T-cell (primary cell): ENCODE results near the gene KAZN. TPM values are rescaled to one million over a fixed set of nuclear protein-coding genes. Genes with fewer than 3 reads are reported as not detected.

ENCODE experiments used
- ATAC-seq, 4 experiments: fragments of 200-7000 bp in 3 of 4; fragments of 150-1000 bp in 1 of 4; cut with Tn5 transposase; replicated peaks in 1 of 4; 1 replicate in 3 of 4; 2 replicates in 1 of 4; pipeline ENCODE4 v1.10.0; 2021; ENCODE audit warnings: moderate library complexity in 3 of 4, mild to moderate bottlenecking in 2 of 4, moderate number of reproducible peaks in 1 of 4
- CTCF ChIA-PET, 2 donors: fragments of 300-600 bp; sonication (Branson Sonifier 250); formaldehyde crosslinking; loops; one replicate each; lab custom pipeline; 2022; ENCODE audit warnings: antibody characterized with exemption in 2 of 2; lab: Charles Lee
- POLR2A ChIA-PET, 2 donors: fragments of 300-600 bp; sonication (Branson Sonifier 250); formaldehyde crosslinking; loops; one replicate each; lab custom pipeline; 2022; ENCODE audit warnings: antibody characterized with exemption in 2 of 2; lab: Charles Lee
- DNase-seq, 35 experiments: peaks; one replicate each; pipeline versions ENCODE4 v3.0.0 to v3.0.0-alpha.2; 2013 to 2023
- H3K27ac ChIP-seq: one replicate; pipeline ENCODE4 v1.5.1; 2013; ENCODE audit warnings: low read length
- H3K27me3 ChIP-seq, 2 experiments: replicated peaks in 1 of 2; 1 replicate in 1 of 2; 2 replicates in 1 of 2; pipeline versions ENCODE4 v1.6.1 to v1.7.0; 2013; ENCODE audit warnings: low read length in 1 of 2, mixed read lengths in 1 of 2; ENCODE audit not compliant: control insufficient read depth in 2 of 2, insufficient read depth in 2 of 2; ENCODE audit errors: extremely low read depth in 1 of 2
- H3K36me3 ChIP-seq, 2 donors: 1 replicate in 1 of 2; 2 replicates in 1 of 2; pipeline versions ENCODE4 v1.6.1 to v1.7.0; 2013; ENCODE audit warnings: low read length in 1 of 2; ENCODE audit not compliant: control insufficient read depth in 2 of 2, insufficient read depth in 1 of 2; ENCODE audit errors: extremely low read depth in 1 of 2
- H3K4me1 ChIP-seq, 2 experiments: 1 replicate in 1 of 2; 2 replicates in 1 of 2; pipeline versions ENCODE4 v1.6.1 to v1.7.0; 2013; ENCODE audit warnings: low read length in 2 of 2, mixed read lengths in 1 of 2; ENCODE audit not compliant: insufficient read depth in 2 of 2, control insufficient read depth in 1 of 2; ENCODE audit errors: extremely low read depth in 1 of 2
- H3K4me3 ChIP-seq, 2 donors: 1 replicate in 1 of 2; 2 replicates in 1 of 2; pipeline versions ENCODE4 v1.5.1 to v1.7.0; 2013; ENCODE audit warnings: mild to moderate bottlenecking in 2 of 2, low read length in 1 of 2, moderate library complexity in 1 of 2; ENCODE audit not compliant: control insufficient read depth in 1 of 2; ENCODE audit errors: extremely low read depth in 1 of 2
- H3K9me3 ChIP-seq: 2 replicates; pipeline ENCODE4 v1.7.0; 2013
- H3K27ac Mint-ChIP-seq, 2 donors: one replicate each; pipeline ENCODE4 v1.8.0; 2020 to 2021; ENCODE audit warnings: mild to moderate bottlenecking in 2 of 2, mixed read lengths in 2 of 2
- H3K27me3 Mint-ChIP-seq, 2 donors: one replicate each; pipeline ENCODE4 v1.8.0; 2021 to 2022; ENCODE audit warnings: mixed read lengths in 2 of 2
- H3K36me3 Mint-ChIP-seq: one replicate; pipeline ENCODE4 v1.8.0; 2021; ENCODE audit warnings: mixed read lengths
- H3K4me1 Mint-ChIP-seq, 3 donors: one replicate each; pipeline ENCODE4 v1.8.0; 2020 to 2022; ENCODE audit warnings: mixed read lengths in 3 of 3, mild to moderate bottlenecking in 1 of 3
- H3K4me3 Mint-ChIP-seq, 3 donors: one replicate each; pipeline ENCODE4 v1.8.0; 2020 to 2022; ENCODE audit warnings: mild to moderate bottlenecking in 3 of 3, mixed read lengths in 3 of 3, moderate library complexity in 3 of 3
- H3K9me3 Mint-ChIP-seq, 3 donors: one replicate each; pipeline ENCODE4 v1.8.0; 2020 to 2022; ENCODE audit warnings: mixed read lengths in 3 of 3
- WGBS: methylation state at CpG from one replicate; pipeline ENCODE4 v1.1.5; 2013; ENCODE audit warnings: missing lambda C conversion rate; ENCODE audit not compliant: insufficient coverage; 5-methylcytosine and 5-hydroxymethylcytosine counted together
- total RNA-seq, 35 experiments: library from RNA in 6 of 35; stranded (reverse) in 6 of 35; fragments of 120-200 nt in 1 of 35; gene quantifications; one replicate each; pipeline versions ENCODE4 v1.2.1 to v1.2.4 and lab custom pipeline; 2013 to 2026

Gene KAZN
- total RNA-seq, 5 donors from 2014 or later (not counting 1 experiment from before 2014, with no cell fraction given), result 0.18 to 0.58 (median 0.30) TPM

DNA sequence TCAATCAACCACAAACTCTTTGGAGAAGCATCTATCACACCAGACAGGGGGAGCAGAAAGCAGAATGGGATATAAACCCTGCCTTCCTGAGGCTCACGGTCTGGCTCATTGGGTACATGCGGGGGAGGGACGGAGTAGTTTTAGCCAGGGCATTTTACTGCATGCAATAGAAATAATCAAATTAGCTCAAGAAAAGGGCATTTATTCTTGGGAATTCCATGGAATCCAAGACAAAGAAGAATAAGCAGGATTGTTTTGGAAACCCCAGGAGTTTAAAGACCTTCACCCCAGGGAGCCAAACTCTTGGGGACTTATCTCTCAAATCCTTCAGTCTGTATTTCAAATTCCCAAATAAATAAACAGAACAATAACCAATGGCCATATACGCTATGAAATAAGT lies 5.2 kb upstream of the KAZN start:
- Mint-ChIP-seq H3K27ac (no peak overlapping the region), H3K36me3 (no peaks in the 10 kb centered on the region), H3K27me3 (peaks cover 32 to 42% of the 10 kb centered on the region in 2 donors), H3K9me3 (no peaks in the 10 kb centered on the region), H3K4me1 (no peaks in the 10 kb centered on the region), H3K4me3 (no peak overlapping the region)
- no peaks in the 10 kb centered on the region for H3K36me3 ChIP-seq
- no peaks in the 10 kb centered on the region for H3K4me1 ChIP-seq
- peaks cover 15 to 24% of the 10 kb centered on the region in 2 experiments for H3K27me3 ChIP-seq
- no peak overlapping the region for H3K27ac ChIP-seq
- H3K9me3 ChIP-seq, result no peaks in the 10 kb centered on the region
- 69% methylated on average over 3 of the region's 4 CpGs for WGBS
- ChIA-PET POLR2A (no interaction called here), CTCF (no interaction called here)
- no peak for ATAC-seq
- no peak for DNase-seq
- H3K4me3 ChIP-seq, result no peak overlapping the region

- Mint-ChIP-seq H3K27me3 (peaks cover 32 to 42% of the 10 kb centered on the region in 2 donors), H3K4me3 (no peak overlapping the region), H3K36me3 (no peaks in the 10 kb centered on the region), H3K27ac (no peak overlapping the region), H3K4me1 (no peaks in the 10 kb centered on the region), H3K9me3 (no peaks in the 10 kb centered on the region)
- peaks cover 15 to 22% of the 10 kb centered on the region in 2 experiments for H3K27me3 ChIP-seq
- CTCF ChIA-PET, result no interaction called here
- DNase-seq, result no peak
- POLR2A ChIA-PET, result no interaction called here
- H3K27ac ChIP-seq, result no peak overlapping the region
- no peak overlapping the region for H3K4me3 ChIP-seq
- H3K4me1 ChIP-seq, result no peaks in the 10 kb centered on the region
- no peaks in the 10 kb centered on the region for H3K9me3 ChIP-seq
- H3K36me3 ChIP-seq, result no peaks in the 10 kb centered on the region
- ATAC-seq, result no peak
- WGBS, result 64% methylated on average over 4 of the region's 5 CpGs
Observed at GRCh38 chr1:14594045-14594444, 4.4 kb upstream of the KAZN start.

- no peaks in the 10 kb centered on the region for H3K36me3 Mint-ChIP-seq
- Histone ChIP-seq H3K27me3 (peaks cover 29 to 32% of the 10 kb centered on the region in 2 experiments), H3K36me3 (no peaks in the 10 kb centered on the region), H3K27ac (no peak overlapping the region), H3K4me3 (no peak overlapping the region), H3K4me1 (no peaks in the 10 kb centered on the region), H3K9me3 (no peaks in the 10 kb centered on the region)
- no peak overlapping the region for H3K27ac Mint-ChIP-seq
- ATAC-seq (no peak), DNase-seq (no peak)
- WGBS, result 73% methylated on average over 3 of the region's 5 CpGs
- no peak overlapping the region for H3K4me3 Mint-ChIP-seq
- CTCF ChIA-PET, result no interaction called here
- H3K9me3 Mint-ChIP-seq, result no peaks in the 10 kb centered on the region
- POLR2A ChIA-PET, result no interaction called here
- H3K27me3 Mint-ChIP-seq, result peaks cover 50 to 58% of the 10 kb centered on the region in 2 donors
- H3K4me1 Mint-ChIP-seq, result peaks cover 0 to 4% (median 0%) of the 10 kb centered on the region in 3 donors
Observed at GRCh38 chr1:14596591-14596990, 1.9 kb upstream of the KAZN start.

GRCh38 chr1:14597343-14598006 lies 1.0 kb upstream of the KAZN start:
- DNase-seq, result no peak
- ATAC-seq, result no peak
- POLR2A ChIA-PET, result no interaction called here
- H3K36me3 ChIP-seq, result no peaks in the 10 kb centered on the region
- H3K36me3 Mint-ChIP-seq, result no peaks in the 10 kb centered on the region
- no peak overlapping the region for H3K27ac Mint-ChIP-seq
- CTCF ChIA-PET, result no interaction called here
- no peaks in the 10 kb centered on the region for H3K4me1 ChIP-seq
- peaks cover 27 to 33% of the 10 kb centered on the region in 2 experiments for H3K27me3 ChIP-seq
- H3K4me3 Mint-ChIP-seq, result no peak overlapping the region
- H3K27ac ChIP-seq, result no peak overlapping the region
- H3K9me3 Mint-ChIP-seq, result no peaks in the 10 kb centered on the region
- 55% methylated on average over 7 of the region's 10 CpGs for WGBS
- peaks cover 0 to 4% (median 0%) of the 10 kb centered on the region in 3 donors for H3K4me1 Mint-ChIP-seq
- peaks cover 56 to 58% of the 10 kb centered on the region in 2 donors for H3K27me3 Mint-ChIP-seq
- no peak overlapping the region for H3K4me3 ChIP-seq
- no peaks in the 10 kb centered on the region for H3K9me3 ChIP-seq

DNA sequence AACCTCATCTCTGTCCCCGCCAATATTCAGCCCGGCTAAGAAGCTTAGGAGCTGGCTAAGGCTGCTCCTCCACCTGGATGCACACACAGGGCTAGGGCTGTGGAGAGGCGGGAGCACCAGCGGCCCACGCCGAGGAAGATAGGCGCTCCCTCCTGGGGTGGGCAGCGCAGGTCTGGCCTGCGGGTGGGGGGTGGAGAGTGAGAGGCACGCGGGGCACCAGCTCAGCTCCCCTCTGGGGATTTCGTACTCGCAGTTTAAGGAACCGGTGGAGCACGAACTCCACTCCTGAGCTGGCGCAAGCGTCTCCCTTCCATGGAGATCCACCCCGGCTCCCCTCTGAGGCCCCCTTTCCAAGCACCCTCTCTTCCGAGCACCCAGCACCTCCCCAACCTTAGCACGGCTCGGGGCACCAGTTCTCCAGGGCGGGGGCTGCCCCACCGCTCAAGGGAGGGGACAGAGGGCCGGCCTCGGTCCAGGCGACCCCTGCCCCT lies 433 bp upstream of the KAZN start:
- DNase-seq, result no peak
- no peak overlapping the region for H3K4me3 Mint-ChIP-seq
- WGBS, result 5% methylated on average over 15 of the region's 26 CpGs
- no peaks in the 10 kb centered on the region for H3K9me3 ChIP-seq
- H3K27me3 Mint-ChIP-seq, result peaks cover 53 to 57% of the 10 kb centered on the region in 2 donors
- POLR2A ChIA-PET, result no interaction called here
- H3K4me1 Mint-ChIP-seq, result peaks cover 0 to 4% (median 0%) of the 10 kb centered on the region in 3 donors
- no peak overlapping the region for H3K4me3 ChIP-seq
- no peaks in the 10 kb centered on the region for H3K36me3 ChIP-seq
- H3K9me3 Mint-ChIP-seq, result no peaks in the 10 kb centered on the region
- H3K27me3 ChIP-seq, result peaks cover 25 to 33% of the 10 kb centered on the region in 2 experiments
- no peak for ATAC-seq
- CTCF ChIA-PET, result no interaction called here
- H3K27ac Mint-ChIP-seq, result no peak overlapping the region
- H3K27ac ChIP-seq, result no peak overlapping the region
- H3K4me1 ChIP-seq, result no peaks in the 10 kb centered on the region
- H3K36me3 Mint-ChIP-seq, result no peaks in the 10 kb centered on the region

DNA sequence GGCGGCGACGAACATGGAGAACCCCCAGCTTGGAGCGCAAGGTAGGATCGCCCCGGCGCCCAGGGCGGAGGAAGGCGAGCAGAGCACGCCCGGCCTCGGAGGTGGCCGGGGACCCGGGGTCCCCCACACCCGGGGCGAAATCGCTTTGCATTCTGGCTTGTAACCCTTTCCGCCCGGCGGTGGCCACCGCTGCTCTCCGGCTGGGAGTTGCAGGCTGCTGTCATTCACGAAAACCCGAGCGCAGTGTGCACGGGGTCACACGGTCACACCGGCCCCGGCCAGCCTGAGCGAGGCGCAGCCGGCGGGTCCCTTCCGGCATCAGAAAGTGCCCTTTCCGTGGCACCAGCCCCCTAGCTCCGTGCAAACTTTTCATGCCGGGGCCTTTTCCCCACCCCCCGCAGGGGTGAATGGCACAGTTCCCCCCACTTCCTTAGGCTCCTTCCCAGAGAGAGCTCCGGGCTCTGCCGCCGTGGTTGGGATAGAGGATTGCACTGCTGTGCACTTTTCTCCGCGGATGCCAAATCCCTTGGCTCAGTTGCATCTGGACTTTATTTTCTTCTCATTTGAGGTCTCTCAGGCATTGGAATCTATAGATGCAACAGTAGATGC lies 802 bp downstream of the KAZN start:
- Mint-ChIP-seq H3K9me3 (no peaks in the 10 kb centered on the region), H3K27ac (no peak overlapping the region), H3K4me3 (no peak overlapping the region), H3K36me3 (no peaks in the 10 kb centered on the region), H3K4me1 (peaks cover 0 to 4% (median 0%) of the 10 kb centered on the region in 3 donors), H3K27me3 (peaks cover 55 to 56% of the 10 kb centered on the region in 2 donors)
- POLR2A ChIA-PET, result no interaction called here
- Histone ChIP-seq H3K27me3 (peaks cover 25 to 29% of the 10 kb centered on the region in 2 experiments), H3K27ac (no peak overlapping the region), H3K36me3 (no peaks in the 10 kb centered on the region), H3K4me3 (no peak overlapping the region), H3K9me3 (no peaks in the 10 kb centered on the region), H3K4me1 (no peaks in the 10 kb centered on the region)
- ATAC-seq, result no peak
- CTCF ChIA-PET, result no interaction called here
- WGBS, result 3% methylated on average over 40 of the region's 43 CpGs
- DNase-seq, result no peak
